Forelimb muscle (tissue), 1 donor: ENCODE results near the gene PTMS. TPM values are rescaled to one million over a fixed set of nuclear protein-coding genes. Genes with fewer than 3 reads are reported as not detected.
"Not testable (repeated sequence)": the region's sequence is repeated elsewhere in the genome, so short reads cannot be mapped to it uniquely, and the experiment has no call there.

Source experiments
- DNase-seq: peaks from one replicate; pipeline ENCODE4 v3.0.0-alpha.2; 2013; ENCODE audit warnings: low read depth
- polyA plus RNA-seq: library from polyadenylated mRNA; unstranded; fragments of 120-200 nt; gene quantifications from one replicate; pipeline ENCODE4 v1.2.1, GENCODE V29; 2013; ENCODE audit not compliant: insufficient read length

PTMS gene
- 373 TPM for polyA plus RNA-seq

GRCh38 chr12:6765634-6766581 lies at the start of gene PTMS:
Gene PTMS, plus strand, starts transcription at chr12:6766363. Its CDS starts 343 bp downstream, at chr12:6766706.
- DNase-seq = peak; percentile 74

DNA sequence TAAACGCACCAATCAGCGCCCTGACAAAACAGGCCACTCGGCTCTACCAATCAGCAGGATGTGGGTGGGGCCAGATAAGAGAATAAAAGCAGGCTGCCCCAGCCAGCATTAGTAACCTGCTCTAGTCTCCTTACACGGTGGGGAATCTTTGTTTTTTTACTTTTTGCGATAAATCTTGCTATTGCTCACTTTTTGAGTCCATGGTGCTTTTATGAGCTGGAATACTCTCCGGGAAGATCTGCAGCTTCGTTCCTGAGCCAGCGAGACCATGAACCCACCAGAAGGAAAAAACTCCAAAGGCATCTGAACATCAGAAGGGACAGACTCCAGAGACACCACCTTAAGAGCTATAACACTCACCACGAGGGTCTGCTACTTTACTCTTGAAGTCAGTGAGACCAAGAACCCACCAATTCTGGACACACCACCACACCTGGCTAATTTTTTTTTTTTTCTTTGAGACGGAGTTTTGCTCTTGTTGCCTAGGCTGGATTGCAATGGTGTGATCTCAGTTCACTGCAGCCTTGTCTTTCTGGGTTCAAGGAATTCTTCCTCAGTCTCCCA lies 49.2 kb upstream of the PTMS start:
- DNase-seq = no peak

DNA sequence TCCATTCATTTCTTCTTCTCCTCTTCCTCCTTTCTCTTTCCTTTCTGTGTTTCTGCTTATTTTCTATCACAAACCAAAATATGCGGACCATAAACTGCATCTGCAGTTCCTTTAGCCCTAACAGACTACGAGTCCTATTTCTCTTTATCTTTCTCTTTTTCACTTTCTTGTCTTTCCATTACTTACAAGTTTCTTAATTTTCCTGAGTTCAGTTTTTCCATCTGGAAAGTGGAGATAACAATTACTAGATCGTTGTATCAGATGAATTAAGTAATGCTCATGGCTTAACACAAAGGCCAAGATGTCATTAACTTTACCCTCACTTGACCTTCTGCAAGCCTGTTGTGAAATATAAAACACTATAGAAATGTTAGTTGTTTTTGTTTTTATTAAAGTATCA lies 43.3 kb upstream of the PTMS start:
- DNase-seq = no peak

- peak; percentile 91 for DNase-seq
Measured at GRCh38 chr12:6723607-6724408, 42.4 kb upstream of the PTMS start, which contains the start of gene COPS7A. Gene COPS7A, plus strand, starts transcription at chr12:6724046. Its CDS starts 611 bp downstream, at chr12:6724657.

DNA sequence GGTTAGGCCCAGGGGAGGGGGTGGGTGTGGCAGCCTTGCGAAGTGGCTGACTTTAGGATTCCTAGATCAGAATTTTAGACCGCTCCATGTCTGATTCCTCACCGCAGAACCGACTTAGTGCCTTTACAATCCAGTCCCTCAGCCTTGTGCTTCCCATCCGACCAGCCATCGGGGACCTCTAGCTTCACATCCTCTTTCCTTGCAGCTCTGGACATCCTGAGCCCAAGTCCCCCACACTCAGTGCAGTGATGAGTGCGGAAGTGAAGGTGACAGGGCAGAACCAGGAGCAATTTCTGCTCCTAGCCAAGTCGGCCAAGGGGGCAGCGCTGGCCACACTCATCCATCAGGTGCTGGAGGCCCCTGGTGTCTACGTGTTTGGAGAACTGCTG lies 41.8 kb upstream of the PTMS start:
- no peak for DNase-seq

GRCh38 chr12:6725350-6725749 lies 40.8 kb upstream of the PTMS start:
- no peak for DNase-seq

DNA sequence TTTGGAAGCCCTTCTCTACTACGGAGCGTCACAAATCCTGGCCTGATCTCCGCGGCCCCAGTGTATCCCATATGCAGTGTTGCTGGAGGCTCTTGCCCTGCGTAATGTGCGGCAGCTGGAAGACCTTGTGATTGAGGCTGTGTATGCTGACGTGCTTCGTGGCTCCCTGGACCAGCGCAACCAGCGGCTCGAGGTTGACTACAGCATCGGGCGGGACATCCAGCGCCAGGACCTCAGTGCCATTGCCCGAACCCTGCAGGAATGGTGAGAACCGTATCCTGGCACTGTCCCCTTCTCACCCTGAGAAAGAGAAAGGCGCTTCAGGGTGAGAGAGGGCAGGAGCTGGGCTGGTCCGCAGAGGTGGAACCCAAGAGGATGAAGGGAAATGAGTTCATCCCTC lies 37.0 kb upstream of the PTMS start:
- no peak for DNase-seq

DNA sequence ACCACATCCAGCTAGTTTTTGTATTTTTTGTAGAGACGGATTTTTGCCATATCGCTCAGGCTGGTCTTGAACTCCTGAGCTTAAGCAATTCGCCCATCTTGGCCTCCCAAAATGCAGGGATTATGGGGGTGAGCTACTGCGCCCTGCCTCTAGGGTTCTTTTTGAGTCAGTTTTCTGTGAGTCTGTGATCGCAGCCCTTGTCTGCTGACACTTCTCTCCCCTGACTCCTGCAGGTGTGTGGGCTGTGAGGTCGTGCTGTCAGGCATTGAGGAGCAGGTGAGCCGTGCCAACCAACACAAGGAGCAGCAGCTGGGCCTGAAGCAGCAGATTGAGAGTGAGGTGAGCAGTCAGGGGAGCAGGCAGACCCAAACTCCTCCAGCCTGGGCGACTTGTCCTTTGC lies 36.0 kb upstream of the PTMS start:
- no peak for DNase-seq

GRCh38 chr12:6734506-6735387 lies 31.4 kb upstream of the PTMS start:
- no peak for DNase-seq

DNA sequence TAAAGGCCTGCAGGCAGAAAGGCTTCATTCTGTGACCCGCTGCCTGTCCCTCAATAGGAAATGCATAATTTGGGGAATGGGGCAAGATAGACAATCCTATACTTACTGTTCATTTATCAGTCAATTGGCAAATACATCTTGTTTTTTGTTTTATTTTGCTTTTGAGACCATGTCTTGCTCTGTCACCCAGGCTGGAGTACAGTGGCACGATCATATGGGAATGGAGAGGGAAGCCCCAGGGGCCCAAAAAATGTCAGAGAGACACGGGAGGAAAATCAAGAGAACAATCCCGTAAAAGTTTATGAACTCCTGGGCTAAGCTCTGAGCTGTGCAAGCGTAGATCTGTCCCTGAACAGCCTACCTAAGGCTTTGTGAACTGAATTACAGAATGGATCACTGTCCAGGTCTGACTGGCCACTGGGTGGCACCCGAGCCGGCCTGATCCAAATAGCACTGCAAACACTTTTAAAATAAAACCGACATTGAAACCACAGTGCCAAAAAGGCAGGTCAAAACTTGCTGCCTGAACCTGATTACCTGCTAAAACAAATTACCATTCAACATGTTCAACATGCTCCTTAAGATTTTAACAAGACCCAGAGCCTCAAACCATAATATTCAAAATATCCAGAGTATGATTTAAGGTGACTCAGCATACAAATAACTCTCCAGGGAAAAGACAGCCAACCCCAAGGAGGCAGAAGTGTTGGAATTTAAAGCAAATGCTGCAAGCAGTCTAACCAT lies 30.5 kb upstream of the PTMS start:
- DNase-seq = no peak

- no peak for DNase-seq
Measured at GRCh38 chr12:6736754-6737153, 29.4 kb upstream of the PTMS start.

DNA sequence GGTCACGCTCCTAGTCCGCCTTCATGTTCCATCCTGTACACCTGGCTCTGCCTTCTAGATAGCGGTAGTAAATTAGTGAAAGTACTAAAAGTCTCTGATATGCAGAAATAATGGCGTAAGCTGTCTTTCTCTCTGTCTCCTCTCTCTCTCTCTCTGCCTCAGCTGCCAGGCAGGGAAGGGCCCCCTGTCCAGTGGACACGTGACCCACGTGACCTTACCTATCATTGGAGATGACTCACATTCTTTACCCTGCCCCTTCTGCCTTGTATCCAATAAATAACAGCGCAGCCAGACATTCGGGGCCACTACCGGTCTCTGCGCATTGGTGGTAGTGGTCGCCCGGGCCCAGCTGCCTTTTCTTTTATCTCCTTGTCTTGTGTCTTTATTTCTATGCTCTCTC lies 24.1 kb upstream of the PTMS start:
- not testable (repeated sequence) for DNase-seq

GRCh38 chr12:6742834-6743233 lies 23.3 kb upstream of the PTMS start:
- DNase-seq = no peak

GRCh38 chr12:6743300-6743699 lies 22.9 kb upstream of the PTMS start:
- not testable (repeated sequence) for DNase-seq

GRCh38 chr12:6745741-6746525 lies 20.2 kb upstream of the PTMS start:
- DNase-seq = no peak

DNA sequence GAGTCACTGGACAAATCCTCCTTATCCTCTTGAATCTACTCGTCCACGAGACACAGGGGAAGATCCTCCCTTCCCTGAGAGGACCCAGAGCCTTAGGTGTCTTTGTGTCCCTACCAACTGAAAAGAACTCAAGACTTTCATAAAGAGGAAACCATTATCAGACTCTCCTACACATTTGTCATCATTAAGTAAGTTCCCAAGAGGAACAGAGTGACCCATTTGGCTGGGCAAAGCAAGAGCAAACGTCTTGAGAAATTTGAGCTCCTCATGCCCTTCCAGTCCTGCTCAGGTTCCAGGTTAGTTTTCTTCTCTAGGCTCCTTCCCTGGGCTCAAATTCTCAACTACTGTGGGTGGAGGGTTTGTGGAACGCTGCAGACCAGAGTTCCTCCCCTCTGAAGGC lies 18.9 kb upstream of the PTMS start:
- DNase-seq = no peak

- DNase-seq = no peak
Measured at GRCh38 chr12:6748761-6749160, 17.4 kb upstream of the PTMS start.

DNA sequence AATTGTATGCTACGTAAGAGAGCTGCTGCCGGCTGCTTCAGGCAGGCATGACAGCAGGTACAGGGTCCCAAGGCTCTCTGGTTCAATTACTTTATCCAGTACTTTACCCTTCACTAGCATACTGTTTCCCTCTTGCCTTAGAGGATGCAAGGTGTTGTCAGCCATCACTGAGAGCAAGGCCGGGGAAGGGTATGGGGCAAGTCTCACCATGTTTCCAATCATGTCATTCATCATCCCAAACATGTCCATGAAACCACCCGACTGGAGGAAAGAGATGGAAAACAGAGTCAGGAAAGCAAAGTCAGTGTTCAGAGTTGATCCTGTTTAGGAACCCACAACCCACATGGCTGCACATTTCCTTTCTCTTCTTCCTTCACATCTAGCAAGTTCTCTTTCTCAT lies 15.7 kb upstream of the PTMS start:
- DNase-seq = no peak

GRCh38 chr12:6751767-6752166 lies 14.4 kb upstream of the PTMS start:
- no peak for DNase-seq
